GM12892 (cell line): ENCODE results near the gene SOX1.

ENCODE experiments used
- DNase-seq: peaks from one replicate; pipeline ENCODE4 v3.0.0; 2011; ENCODE audit not compliant: insufficient read length
- FAIRE-seq: peaks from 2 replicates; lab custom pipeline; 2011; peaks lifted over from hg19 to GRCh38; lab: Jason Lieb, UNC
- POLR2A ChIP-seq: IDR thresholded peaks from 2 replicates; pipeline ENCODE4 v1.6.1; 2011; ENCODE audit warnings: low read depth, low read length, control low read depth
- POLR2AphosphoS5 ChIP-seq: IDR thresholded peaks from 2 replicates; pipeline ENCODE4 v1.6.1; 2011; ENCODE audit warnings: low read depth, low read length, control low read depth
- TAF1 ChIP-seq: IDR thresholded peaks from 2 replicates; pipeline ENCODE4 v1.6.1; 2011; ENCODE audit warnings: low read depth, mild to moderate bottlenecking, control low read depth, low read length, borderline replicate concordance

Gene SOX1

GRCh38 chr13:112059457-112060281, 7.3 kb upstream of the SOX1 start:
- DNase-seq: no peak
- FAIRE-seq: no peak
- TF ChIP-seq POLR2AphosphoS5: no peak
- TF ChIP-seq POLR2A: no peak
- TF ChIP-seq TAF1: no peak

DNA sequence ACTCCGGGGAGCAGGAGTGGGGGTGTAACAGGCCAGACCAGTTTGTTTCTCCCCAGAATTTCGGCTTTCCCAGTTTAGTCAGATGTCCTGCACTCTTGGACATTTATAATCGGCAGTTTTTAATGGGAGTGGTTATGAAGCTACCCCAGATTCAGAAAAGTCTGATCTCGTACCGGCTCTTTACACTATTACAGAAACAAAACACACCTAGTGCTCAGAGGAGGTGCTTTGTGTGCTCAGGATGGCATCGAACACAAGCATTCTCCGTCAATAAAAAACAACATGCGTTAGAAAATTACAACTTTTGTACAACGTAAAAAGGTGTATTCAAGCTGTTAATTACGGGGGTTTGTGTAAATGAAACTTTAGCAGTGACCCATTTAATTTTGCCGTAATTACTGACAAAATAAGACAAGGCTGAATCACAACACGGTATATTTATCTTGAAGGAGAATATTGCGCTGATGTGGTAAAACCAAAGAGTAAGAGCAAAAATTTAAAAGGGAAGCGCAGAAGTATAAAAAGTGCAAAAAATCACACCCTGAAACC, 6.6 kb upstream of the SOX1 start:
- FAIRE-seq (no peak), DNase-seq (no peak)
- TF ChIP-seq TAF1: no peak
- no peak for TF ChIP-seq POLR2A

DNA sequence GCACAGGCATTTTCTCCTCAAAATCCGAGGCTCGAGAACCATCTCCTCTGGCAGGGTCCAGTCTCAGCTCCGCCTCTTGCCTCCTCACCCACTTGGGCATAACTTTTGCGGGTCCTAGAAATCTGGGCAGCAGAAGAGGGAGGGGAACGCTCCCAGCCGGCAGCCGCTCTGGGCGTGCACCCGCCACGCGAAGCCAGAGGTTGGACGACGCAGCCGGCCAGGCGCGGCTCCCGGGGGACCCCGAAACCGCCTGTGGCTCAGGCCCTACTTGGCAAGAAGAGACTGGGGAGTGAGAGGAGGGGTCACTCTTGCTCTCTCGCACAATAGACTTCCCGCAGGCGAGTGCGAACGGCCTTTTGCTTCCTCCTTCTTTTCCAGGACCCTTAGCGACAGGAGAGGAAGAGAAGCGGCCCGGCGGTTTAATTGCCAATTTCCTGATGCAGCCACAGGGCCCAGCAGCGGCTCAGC, 6.0 kb upstream of the SOX1 start:
- no peak for TF ChIP-seq POLR2AphosphoS5
- TF ChIP-seq POLR2A: no peak
- no peak for TF ChIP-seq TAF1
- FAIRE-seq (no peak), DNase-seq (no peak)

DNA sequence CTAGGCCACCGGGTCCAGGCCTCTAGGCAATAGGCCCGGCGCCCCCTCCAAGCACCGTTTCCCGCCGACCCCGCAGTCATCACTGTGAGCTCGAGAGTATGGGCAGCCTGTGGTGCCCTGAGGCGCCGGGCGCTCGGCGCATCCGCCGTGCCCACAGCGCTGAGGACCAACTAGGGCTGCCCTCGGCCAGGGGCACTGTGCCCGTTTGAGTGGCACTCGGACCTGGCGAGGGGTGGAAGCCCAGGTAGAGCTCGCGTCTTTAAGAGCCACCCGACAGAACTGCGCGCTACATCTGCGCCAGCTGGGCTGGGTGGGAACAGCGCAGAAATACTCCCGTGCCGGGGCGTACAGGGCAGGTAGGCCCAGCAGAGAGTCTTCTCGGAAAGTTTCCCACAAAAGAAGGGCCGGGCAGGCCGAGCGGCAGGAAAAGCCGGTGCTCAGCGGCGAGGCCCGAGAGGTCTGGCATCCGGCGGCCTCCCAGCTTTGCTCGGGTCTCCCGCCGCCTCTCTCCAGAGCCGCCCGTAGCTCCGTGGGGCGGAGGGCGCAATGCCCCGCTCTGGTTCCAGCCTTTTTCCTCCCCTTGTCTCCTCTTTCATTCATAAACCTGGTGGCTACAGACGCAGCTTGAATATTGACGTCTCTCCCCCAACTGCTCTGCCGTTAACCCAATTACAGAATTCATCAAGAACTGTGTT, 5.4 kb upstream of the SOX1 start:
- TF ChIP-seq TAF1: no peak
- no peak for TF ChIP-seq POLR2A
- no peak for TF ChIP-seq POLR2AphosphoS5
- no peak for DNase-seq
- FAIRE-seq: no peak

DNA sequence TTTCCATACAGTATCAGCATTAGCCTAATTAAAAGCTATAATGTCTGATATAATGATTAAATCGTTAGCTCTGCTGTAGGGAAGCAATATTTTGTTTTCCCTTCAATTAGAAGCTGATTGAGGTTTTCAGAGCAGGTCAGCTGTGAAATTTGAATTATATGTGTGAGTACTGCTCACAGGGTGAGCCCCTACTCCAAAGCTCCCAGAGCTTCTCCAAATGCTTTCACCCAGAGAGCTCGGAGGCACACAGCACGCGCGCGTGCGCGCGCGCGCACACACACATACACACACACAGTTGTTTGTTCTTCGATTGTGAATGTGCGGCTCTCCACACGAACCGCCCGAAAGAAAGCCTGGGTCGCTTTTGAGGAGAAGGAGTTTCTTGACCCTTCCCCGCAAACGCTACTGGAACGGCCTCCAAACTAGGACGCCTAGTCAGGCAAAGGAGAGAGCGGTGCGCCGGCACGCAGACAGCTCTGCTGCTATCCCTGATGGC, 4.8 kb upstream of the SOX1 start:
- FAIRE-seq: no peak
- DNase-seq: no peak
- TF ChIP-seq POLR2AphosphoS5: no peak
- TF ChIP-seq POLR2A: no peak
- TF ChIP-seq TAF1: no peak

GRCh38 chr13:112062571-112063570, 4.1 kb upstream of the SOX1 start:
- DNase-seq: no peak
- no peak for FAIRE-seq

DNA sequence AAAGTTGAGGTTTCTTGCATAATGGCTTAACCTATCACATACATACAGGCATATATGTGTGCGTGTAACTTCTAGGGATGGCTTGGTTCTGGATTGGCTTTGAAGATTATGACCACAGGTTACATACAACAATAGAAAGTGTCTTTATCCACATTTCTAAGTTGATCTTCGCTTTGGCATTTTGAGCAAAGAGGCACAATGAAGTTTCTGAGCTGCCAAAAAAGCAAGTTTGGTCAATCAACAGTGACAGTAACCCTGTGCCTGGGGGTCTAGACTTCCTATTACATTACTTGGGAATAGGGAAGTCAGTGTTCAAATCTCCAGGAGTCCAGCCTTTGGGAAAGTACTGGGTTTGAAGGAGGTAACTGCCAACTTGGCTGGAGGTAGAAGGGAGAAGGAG, 3.1 kb upstream of the SOX1 start:
- no peak for TF ChIP-seq TAF1
- no peak for TF ChIP-seq POLR2AphosphoS5
- no peak for TF ChIP-seq POLR2A
- no peak for FAIRE-seq
- no peak for DNase-seq

More at GRCh38 chr13:112062571-112063570, 4.1 kb upstream of the SOX1 start:
- TF ChIP-seq POLR2A: no peak
- no peak for TF ChIP-seq TAF1
- TF ChIP-seq POLR2AphosphoS5: no peak

GRCh38 chr13:112064222-112064621, 2.7 kb upstream of the SOX1 start:
- FAIRE-seq (no peak), DNase-seq (no peak)
- no peak for TF ChIP-seq POLR2A
- no peak for TF ChIP-seq POLR2AphosphoS5
- no peak for TF ChIP-seq TAF1

- DNase-seq (no peak), FAIRE-seq (no peak)
- TF ChIP-seq POLR2A (no peak), POLR2AphosphoS5 (no peak), TAF1 (no peak)
These were observed 1.5 kb upstream of the SOX1 start for GRCh38 chr13:112065521-112065866.

DNA sequence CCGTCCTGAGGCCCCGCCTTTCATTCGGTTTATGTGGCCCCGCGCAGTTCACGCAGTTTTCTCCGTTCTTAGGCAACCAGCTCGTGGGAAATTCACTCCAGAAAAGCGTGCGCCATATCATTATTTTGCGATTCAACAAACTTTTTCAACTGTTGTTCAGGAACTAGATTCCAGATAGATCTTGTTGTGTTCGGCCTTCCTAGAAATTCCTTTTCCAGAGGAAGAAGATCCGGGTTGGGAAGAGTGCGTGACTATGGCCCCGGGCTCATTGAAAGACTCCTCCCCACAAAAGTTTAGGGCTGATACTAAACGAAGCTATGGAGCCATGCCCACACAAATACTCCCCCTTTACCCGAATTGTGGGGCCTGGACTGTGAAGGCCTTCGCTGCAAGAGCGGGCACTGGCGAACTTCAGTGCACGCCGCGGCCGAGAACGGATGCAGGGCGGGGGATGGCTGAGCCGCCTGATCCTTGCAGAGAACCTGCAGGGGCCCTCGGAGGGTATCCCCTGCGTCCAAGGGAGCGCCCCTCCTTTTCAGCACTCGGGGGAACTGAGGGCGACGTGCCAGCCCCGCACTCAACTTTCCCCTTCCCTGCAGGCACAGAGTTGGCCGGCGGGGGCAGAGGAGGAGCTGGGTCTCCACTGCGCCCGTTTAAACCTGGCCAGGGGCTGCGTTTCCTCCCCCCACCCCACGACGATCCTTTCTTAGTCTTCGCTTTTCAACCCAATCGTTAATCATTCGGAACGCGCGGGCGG, 904 bp upstream of the SOX1 start:
- no peak for DNase-seq
- TF ChIP-seq POLR2AphosphoS5 (no peak), TAF1 (no peak), POLR2A (no peak)
- no peak for FAIRE-seq
